Activated B cell treated with CpG ODN at 0.5 μM for 24 hours (primary cell): ENCODE results near the gene INO80C. TPM values are rescaled to one million over a fixed set of nuclear protein-coding genes. Genes with fewer than 3 reads are reported as not detected.

ENCODE experiments used
- ATAC-seq: fragments of 200-7000 bp; cut with Tn5 transposase; one replicate; pipeline ENCODE4 v1.10.0; 2021; ENCODE audit warnings: low read depth, mild to moderate bottlenecking, moderate library complexity
- CTCF ChIA-PET: fragments of 350-600 bp; sonication (Branson Sonifier 250); formaldehyde crosslinking; loops from one replicate; lab custom pipeline; 2021; ENCODE audit warnings: antibody characterized with exemption; lab: Charles Lee
- POLR2A ChIA-PET: fragments of 350-600 bp; sonication (Branson Sonifier 250); formaldehyde crosslinking; loops from one replicate; lab custom pipeline; 2021; ENCODE audit warnings: antibody characterized with exemption; lab: Charles Lee
- DNase-seq: peaks from one replicate; pipeline ENCODE4 v3.0.0; 2022
- H3K27ac Mint-ChIP-seq: one replicate; pipeline ENCODE4 v1.8.0; 2020; ENCODE audit warnings: mixed read lengths
- H3K27me3 Mint-ChIP-seq: one replicate; pipeline ENCODE4 v1.8.0; 2021; ENCODE audit warnings: mixed read lengths
- H3K36me3 Mint-ChIP-seq: one replicate; pipeline ENCODE4 v1.8.0; 2021; ENCODE audit warnings: low read depth, mixed read lengths
- H3K4me1 Mint-ChIP-seq: one replicate; pipeline ENCODE4 v1.8.0; 2021; ENCODE audit warnings: mixed read lengths
- H3K4me3 Mint-ChIP-seq: one replicate; pipeline ENCODE4 v1.8.0; 2020; ENCODE audit warnings: mild to moderate bottlenecking, mixed read lengths
- H3K9me3 Mint-ChIP-seq: one replicate; pipeline ENCODE4 v1.8.0; 2020; ENCODE audit warnings: mixed read lengths
- CTCF ChIP-seq: fragments of 200-600 bp; IDR thresholded peaks from one replicate; pipeline ENCODE4 v1.8.0; 2022; ENCODE audit warnings: antibody characterized with exemption, mild to moderate bottlenecking
- intact Hi-C: fragments of 100-400 bp; cut with micrococcal nuclease; formaldehyde crosslinking; loops from one replicate; pipeline ENCODE4 v1.15.1; 2024
- total RNA-seq: library from RNA; stranded (reverse); gene quantifications from 2 replicates; pipeline ENCODE4 v1.2.3, GENCODE V29; 2022

INO80C gene
- total RNA-seq, 1 donor from 2014 or later: 31.6 TPM

- no peak for ATAC-seq
- Mint-ChIP-seq H3K9me3 (no peaks in the 10 kb centered on the region), H3K27me3 (peaks cover 4% of the 10 kb centered on the region), H3K36me3 (no peaks in the 10 kb centered on the region), H3K4me1 (peaks cover 12% of the 10 kb centered on the region), H3K27ac (no peak overlapping the region), H3K4me3 (no peak overlapping the region)
- intact Hi-C loops: no loop called here
- ChIA-PET POLR2A (no interaction called here), CTCF (no interaction called here)
- no peak for TF ChIP-seq CTCF
- no peak for DNase-seq
Measured at GRCh38 chr18:35444636-35445035, 53.1 kb downstream of the INO80C start.

GRCh38 chr18:35443847-35444246 lies 53.9 kb downstream of the INO80C start:
- peaks cover 12% of the 10 kb centered on the region for H3K4me1 Mint-ChIP-seq
- no peaks in the 10 kb centered on the region for H3K36me3 Mint-ChIP-seq
- intact Hi-C loops: no loop called here
- no peak overlapping the region for H3K4me3 Mint-ChIP-seq
- ChIA-PET POLR2A (interaction anchor here (0.6 kb wide), 1 partner anchor 211 kb away, joined by 4 read pairs; no protein-coding TSS in a partner anchor), CTCF (no interaction called here)
- TF ChIP-seq CTCF: no peak
- no peak for DNase-seq
- H3K27me3 Mint-ChIP-seq: peaks cover 4% of the 10 kb centered on the region
- H3K27ac Mint-ChIP-seq: no peak overlapping the region
- no peak for ATAC-seq
- no peaks in the 10 kb centered on the region for H3K9me3 Mint-ChIP-seq

DNA sequence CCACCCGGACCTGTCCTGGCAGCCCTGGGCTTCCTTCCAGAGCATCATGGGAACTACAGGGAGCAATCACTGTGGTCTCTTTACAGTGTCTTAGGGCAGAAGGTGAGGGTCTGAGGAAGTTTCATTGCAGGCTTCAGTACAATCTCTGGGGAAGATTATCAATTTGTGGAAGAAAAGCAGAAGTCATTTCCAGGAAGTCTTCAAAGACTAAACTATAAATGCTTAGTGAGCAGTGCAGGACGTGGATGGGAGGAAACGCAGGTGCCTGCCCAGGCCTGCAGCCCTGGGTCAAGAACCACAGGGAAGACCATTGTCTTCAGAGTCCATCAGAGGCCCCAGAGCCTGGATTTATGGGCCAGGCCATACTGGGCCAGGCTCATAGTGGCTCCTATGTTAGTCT lies 54.3 kb downstream of the INO80C start:
- Mint-ChIP-seq H3K9me3 (no peaks in the 10 kb centered on the region), H3K27ac (no peak overlapping the region), H3K4me1 (peaks cover 12% of the 10 kb centered on the region), H3K36me3 (no peaks in the 10 kb centered on the region), H3K4me3 (no peak overlapping the region), H3K27me3 (peaks cover 4% of the 10 kb centered on the region)
- peak; percentile 56 for ATAC-seq
- CTCF ChIA-PET: no interaction called here
- POLR2A ChIA-PET: no interaction called here
- DNase-seq: no peak
- no peak for TF ChIP-seq CTCF
- intact Hi-C loops: no loop called here

GRCh38 chr18:35442701-35443100 lies 55.1 kb downstream of the INO80C start:
- Mint-ChIP-seq H3K4me3 (no peak overlapping the region), H3K4me1 (peaks cover 12% of the 10 kb centered on the region), H3K27me3 (peaks cover 4% of the 10 kb centered on the region), H3K36me3 (no peaks in the 10 kb centered on the region), H3K27ac (no peak overlapping the region), H3K9me3 (no peaks in the 10 kb centered on the region)
- no peak for DNase-seq
- no peak for ATAC-seq
- intact Hi-C loops: no loop called here
- no peak for TF ChIP-seq CTCF
- CTCF ChIA-PET: no interaction called here
- POLR2A ChIA-PET: interaction anchor here (2.1 kb wide), 1 partner anchor 55 kb away, joined by 8 read pairs; the partner anchor contains the start of gene INO80C

GRCh38 chr18:35441857-35442595 lies 55.7 kb downstream of the INO80C start:
- no peaks in the 10 kb centered on the region for H3K36me3 Mint-ChIP-seq
- ChIA-PET POLR2A (interaction anchor here (0.5 to 2.1 kb wide), 3 partner anchors 31 to 141 kb away, joined by 3 to 8 read pairs (median 6); partner anchors contain the start of gene INO80C), CTCF (no interaction called here)
- no peak for TF ChIP-seq CTCF
- ATAC-seq (peak; percentile 37), DNase-seq (no peak)
- H3K27ac Mint-ChIP-seq: no peak overlapping the region
- peaks cover 4% of the 10 kb centered on the region for H3K27me3 Mint-ChIP-seq
- no peaks in the 10 kb centered on the region for H3K9me3 Mint-ChIP-seq
- peaks cover 12% of the 10 kb centered on the region for H3K4me1 Mint-ChIP-seq
- H3K4me3 Mint-ChIP-seq: no peak overlapping the region
- intact Hi-C loops: no loop called here
